ENCODE measurements around the gene RNF26.

DNA sequence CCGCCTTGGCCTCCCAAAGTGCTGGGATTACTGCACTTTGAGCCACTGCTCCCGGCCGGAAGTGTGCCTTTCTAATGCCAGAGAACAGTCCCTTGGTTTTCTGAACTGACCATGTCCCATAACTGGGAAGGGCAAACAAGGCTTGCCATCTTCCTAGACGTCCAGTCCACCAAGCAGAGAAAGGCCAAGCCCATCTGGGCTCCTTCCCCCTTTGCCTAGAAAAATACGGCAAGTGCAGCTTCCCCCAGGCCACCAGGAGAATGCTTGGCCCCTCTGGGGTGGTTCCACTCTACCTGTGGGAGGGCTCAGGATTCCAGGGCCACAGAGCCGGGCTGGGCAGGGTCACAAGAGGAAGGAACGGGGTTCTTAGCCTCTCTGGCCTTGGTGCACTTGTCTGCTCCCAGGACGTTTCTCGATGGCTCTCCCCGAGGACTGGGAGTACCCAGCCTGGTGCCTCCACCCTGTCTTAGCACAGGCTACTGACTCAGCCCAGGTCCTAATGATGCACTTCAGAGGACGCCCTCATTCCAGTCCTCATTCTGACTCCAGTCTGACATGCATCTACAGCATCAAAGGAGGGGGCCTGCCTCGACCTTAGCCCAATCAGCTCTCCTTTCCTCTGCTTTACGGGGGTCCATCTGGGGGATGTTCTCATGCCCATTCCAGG is 46.0 kb downstream of the RNF26 start:
- no peak for TF ChIP-seq ELF1 (IDR thresholded peaks at IDR 0.05)
- TF ChIP-seq NFIC (IDR thresholded peaks at IDR 0.05; ENCODE audit: borderline replicate concordance) = no peak
- TF ChIP-seq SIN3A (IDR thresholded peaks at IDR 0.05; ENCODE audit: borderline replicate concordance, low read depth, low read length) = no peak
- TF ChIP-seq, protein P1, sequence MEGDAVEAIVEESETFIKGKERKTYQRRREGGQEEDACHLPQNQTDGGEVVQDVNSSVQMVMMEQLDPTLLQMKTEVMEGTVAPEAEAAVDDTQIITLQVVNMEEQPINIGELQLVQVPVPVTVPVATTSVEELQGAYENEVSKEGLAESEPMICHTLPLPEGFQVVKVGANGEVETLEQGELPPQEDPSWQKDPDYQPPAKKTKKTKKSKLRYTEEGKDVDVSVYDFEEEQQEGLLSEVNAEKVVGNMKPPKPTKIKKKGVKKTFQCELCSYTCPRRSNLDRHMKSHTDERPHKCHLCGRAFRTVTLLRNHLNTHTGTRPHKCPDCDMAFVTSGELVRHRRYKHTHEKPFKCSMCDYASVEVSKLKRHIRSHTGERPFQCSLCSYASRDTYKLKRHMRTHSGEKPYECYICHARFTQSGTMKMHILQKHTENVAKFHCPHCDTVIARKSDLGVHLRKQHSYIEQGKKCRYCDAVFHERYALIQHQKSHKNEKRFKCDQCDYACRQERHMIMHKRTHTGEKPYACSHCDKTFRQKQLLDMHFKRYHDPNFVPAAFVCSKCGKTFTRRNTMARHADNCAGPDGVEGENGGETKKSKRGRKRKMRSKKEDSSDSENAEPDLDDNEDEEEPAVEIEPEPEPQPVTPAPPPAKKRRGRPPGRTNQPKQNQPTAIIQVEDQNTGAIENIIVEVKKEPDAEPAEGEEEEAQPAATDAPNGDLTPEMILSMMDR (IDR thresholded peaks at IDR 0.05) = no peak
- TF ChIP-seq RAD21 (IDR thresholded peaks at IDR 0.05; ENCODE audit: low read length) = no peak
- no peak for TF ChIP-seq CHD2 (IDR thresholded peaks at IDR 0.05; ENCODE audit: low read length, partially characterized antibody)
- TF ChIP-seq, protein P2, sequence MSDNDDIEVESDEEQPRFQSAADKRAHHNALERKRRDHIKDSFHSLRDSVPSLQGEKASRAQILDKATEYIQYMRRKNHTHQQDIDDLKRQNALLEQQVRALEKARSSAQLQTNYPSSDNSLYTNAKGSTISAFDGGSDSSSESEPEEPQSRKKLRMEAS (IDR thresholded peaks at IDR 0.05; ENCODE audit: low read depth) = no peak
- no peak for TF ChIP-seq EZH2phosphoT487 (IDR thresholded peaks at IDR 0.05; ENCODE audit: borderline replicate concordance, low read depth)
- TF ChIP-seq POLR2AphosphoS5 (IDR thresholded peaks at IDR 0.05; ENCODE audit: low read depth, low read length) = no peak
- no peak for TF ChIP-seq GABPA (IDR thresholded peaks at IDR 0.05; ENCODE audit: low read depth)
